ENCODE results near the gene MBP.

Gene MBP

GRCh38 chr18:76988031-76988826 is 144.4 kb downstream of the MBP start:
- no peak for DNase-seq (ENCODE audit: low read depth, low spot score)

GRCh38 chr18:76986406-76986805 is 146.2 kb downstream of the MBP start:
- DNase-seq (ENCODE audit: low read depth, low spot score) = no peak

- no peak for DNase-seq (ENCODE audit: low read depth, low spot score)
These were observed 146.7 kb downstream of the MBP start for GRCh38 chr18:76985951-76986236.

DNA sequence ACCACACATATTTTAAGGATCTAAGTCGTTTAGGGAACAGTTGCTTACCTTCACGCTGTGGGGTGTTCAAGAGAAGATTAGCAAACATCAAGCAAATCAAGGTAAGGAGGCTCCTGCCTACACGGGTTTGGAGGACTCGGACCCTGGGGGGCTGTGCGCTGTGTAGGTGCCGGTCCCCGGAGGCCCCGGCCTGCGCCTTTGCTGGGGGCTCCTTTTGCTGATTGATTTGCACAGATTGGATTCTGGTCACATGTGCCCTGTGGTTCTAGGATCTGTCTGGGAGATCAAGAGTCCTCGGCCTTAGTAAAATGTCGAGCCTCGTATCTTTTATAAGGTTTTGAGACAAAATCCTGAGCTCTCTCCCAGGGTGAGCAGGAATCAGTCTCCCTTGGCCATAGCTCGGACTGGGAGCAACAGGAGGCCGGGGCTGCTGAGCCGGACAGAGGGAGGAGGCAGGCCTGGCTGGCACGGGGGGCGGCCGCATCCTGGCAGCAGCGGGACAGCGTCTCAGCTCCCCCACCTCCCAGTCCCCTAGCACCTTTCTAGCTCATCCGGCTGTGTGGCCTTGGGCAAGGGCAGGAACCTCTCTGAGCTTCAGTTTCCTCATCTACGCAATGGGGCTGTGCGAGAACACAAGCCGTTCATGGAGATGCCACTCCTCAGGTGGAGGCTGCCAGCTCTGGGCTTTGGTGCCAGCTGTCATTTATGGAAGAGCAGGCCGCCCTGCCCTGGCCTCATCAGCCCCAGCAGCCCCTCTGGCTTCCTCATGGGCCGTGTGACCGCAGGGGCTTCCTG is 147.2 kb downstream of the MBP start:
- no peak for DNase-seq (ENCODE audit: low read depth, low spot score)

- DNase-seq (ENCODE audit: low read depth, low spot score) = no peak
These were observed 148.1 kb downstream of the MBP start for GRCh38 chr18:76984193-76985155.

DNA sequence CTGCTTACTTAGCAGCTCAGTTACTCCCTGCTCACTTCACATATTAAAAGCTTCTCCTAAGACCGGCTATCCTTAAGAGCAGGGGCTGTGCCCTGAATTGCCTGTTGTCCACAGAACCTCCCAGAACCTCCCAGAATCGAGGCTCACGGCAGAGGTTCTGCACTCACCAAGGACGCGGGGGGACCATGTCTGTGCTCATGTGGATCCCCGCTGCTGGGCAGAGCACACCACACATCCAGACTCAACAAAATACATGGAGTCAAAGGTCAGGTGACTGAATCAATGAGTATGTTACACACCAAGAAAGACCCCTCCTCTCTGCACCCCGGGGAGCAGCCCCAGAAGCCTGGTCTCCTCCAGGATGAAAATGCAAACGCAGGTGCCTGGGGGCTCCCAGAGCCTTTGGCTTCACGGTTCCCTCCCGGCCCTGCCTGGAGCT is 149.0 kb downstream of the MBP start:
- DNase-seq (ENCODE audit: low read depth, low spot score) = no peak

- peak; percentile 64 for DNase-seq (ENCODE audit: low read depth, low spot score)
These were observed 149.6 kb downstream of the MBP start for GRCh38 chr18:76982841-76983583.

- no peak for DNase-seq (ENCODE audit: low read depth, low spot score)
These were observed 150.5 kb downstream of the MBP start for GRCh38 chr18:76982038-76982437.

DNA sequence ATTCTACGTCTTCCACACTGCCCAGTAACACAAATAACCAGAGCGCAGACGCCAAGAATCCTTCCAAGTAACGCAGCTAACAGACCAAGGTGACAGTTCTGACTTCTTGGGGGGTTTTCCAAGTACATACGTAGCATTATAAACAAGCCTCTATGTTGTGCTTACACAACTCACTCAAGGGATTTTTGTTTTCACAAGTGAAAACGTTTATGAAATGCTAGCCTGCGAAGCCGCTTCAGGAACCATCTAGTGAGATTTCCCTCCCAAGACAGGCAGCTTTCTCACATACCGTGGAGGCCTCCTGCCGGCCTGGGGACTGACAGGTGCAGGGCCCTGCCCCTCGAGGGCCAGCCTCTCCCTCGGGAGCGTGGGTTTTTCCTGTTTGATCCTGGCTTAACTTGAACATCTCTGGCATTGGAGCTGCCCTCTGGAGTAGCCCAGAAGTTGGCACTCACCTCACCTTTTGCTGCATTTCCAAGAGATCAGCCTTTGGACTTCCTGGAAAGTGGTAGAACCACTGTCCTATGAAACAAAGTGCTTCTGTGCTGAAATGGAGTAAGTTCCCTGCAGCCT is 151.1 kb downstream of the MBP start:
- no peak for DNase-seq (ENCODE audit: low read depth, low spot score)

DNA sequence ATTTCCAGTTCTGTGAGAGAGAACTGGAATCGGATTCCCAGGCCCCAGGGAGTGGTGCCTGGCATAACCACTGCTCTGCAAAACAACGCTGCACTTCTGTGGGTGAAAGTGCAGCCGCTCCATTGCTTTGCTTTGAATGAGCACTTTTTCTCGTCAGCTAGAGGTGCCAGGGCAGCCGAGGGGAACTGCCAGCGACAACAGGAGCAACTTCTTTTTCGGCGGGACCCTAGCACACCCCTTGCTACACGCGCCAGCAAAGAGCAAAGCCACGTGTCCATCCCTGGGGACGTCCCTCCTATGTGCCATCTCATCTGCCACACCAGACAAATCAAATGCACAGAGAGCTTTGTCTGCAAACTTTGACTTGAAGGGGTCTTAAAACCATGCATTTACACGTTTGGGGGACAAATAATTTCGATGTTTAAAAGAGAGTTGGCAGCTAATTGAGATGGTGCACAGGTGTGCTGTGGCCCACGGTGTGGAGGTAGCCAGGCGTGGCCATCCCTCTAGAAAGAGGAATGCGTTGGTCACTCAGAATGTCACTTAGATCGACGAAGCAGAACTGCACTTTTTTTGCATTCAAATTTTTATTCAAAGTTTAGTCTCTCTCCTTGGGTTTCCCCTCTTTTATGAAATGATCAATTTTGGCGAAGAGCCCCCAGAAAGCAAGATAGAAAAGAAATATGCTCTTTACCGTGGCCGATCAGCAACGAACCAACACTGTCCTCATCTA is 151.8 kb downstream of the MBP start:
- DNase-seq (ENCODE audit: low read depth, low spot score) = no peak

- DNase-seq (ENCODE audit: low read depth, low spot score) = no peak
These were observed 152.7 kb downstream of the MBP start for GRCh38 chr18:76979906-76980305.

- no peak for DNase-seq (ENCODE audit: low read depth, low spot score)
These were observed 153.4 kb downstream of the MBP start for GRCh38 chr18:76979111-76979751.

- no peak for DNase-seq (ENCODE audit: low read depth, low spot score)
These were observed 154.0 kb downstream of the MBP start for GRCh38 chr18:76978616-76979015.

DNA sequence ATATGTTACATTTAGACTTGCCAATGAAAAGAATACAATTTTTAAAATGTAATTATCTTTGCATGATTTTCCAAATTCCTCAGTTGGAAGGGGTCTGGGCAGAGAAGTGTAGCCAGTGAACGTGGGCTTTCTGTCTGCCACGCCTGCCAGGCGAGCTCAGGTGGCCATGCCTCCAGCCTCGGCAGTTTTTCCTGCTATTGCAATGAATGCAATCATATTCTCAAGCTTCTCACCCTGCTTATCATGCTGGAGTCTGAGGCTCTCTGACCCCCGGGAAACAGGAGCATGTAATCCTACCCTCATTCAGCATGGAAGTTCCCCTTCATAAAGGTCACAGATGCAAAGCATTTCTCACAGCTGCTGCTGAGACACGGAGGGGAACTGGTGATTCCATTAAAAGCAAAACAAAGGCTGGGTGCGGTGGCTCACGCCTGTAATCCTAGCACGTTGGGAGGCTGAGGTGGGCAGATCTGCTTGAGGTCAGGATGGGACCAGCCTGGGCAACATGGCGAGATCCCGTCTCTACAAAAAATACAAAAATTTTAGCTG is 154.8 kb downstream of the MBP start:
- DNase-seq (ENCODE audit: low read depth, low spot score) = no peak

GRCh38 chr18:76977108-76977621 is 155.4 kb downstream of the MBP start:
- DNase-seq (ENCODE audit: low read depth, low spot score) = no peak

- no peak for DNase-seq (ENCODE audit: low read depth, low spot score)
These were observed 156.9 kb downstream of the MBP start for GRCh38 chr18:76975577-76976110.

DNA sequence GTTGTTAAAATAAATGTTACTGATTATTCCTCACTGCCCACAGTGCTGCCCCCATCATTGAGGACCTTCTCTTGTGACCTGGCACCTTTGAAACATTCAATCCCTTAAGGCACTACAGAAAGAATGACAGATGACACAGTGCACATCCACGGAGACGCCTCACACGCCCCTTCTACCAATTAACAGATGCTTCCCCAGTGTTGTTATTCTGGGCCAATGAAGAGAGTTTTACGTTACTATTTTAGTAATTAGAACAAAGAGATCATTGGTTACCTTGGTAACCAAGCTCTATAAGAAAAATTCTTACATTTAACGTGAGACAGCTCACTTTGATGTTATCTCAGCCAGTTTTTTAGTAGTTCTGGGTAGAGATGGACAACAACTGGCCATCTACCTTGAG is 158.2 kb downstream of the MBP start:
- no peak for DNase-seq (ENCODE audit: low read depth, low spot score)

DNA sequence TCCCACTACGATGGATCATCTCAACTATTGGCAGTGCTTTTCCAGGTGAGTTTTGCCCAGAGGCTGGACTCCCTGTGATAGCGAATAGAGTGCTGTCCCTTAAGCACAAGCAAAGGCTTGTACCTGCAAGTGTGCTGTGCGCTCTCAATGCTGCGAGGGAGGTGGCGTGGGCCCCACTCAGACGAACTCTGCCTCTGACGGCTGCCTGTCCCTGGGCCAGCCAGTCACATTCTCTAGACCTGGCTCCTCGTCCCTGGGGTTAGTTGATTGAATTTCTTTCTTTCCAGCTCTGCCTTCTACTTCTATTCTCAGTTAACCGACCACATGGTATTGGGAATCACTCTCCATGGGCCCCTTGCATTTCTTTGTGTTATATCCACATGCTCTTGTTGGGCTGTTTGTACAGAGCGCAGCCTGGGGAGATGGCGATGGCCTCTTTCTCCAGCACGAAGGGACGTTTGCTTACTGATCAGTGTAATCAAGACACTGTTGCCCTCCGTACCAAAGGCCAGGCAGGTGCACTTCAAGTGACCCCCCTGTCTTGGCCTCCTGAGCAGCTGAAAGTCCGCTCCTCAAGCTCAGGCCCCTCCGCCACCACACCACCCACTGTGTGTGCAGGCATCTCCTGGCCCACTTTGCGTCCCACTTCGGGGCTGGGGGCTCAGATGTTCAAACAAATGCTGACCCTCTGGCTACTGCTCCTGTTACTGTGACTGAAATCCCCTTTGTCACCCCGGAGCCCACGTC is 158.9 kb downstream of the MBP start:
- DNase-seq (ENCODE audit: low read depth, low spot score) = no peak

Measured in activated CD4-positive, CD25-positive, alpha-beta regulatory T cell treated with anti-CD3 and anti-CD28 coated beads, Interleukin-2, amount 50 U/mL, for 16 hours (primary cell).